Natural killer cell treated with Interleukin-12 subunit alpha and Interleukin-12 subunit beta and Interleukin-15 and Interleukin-18, amount 100 ng/mL, for 72 hours (primary cell): Measurements from ENCODE around the gene CDK5R2. TPM values are rescaled to one million over a fixed set of nuclear protein-coding genes. Genes with fewer than 3 reads are reported as not detected.

ENCODE experiments used
- total RNA-seq, 2 donors: library from RNA; stranded (reverse); gene quantifications; one replicate each; pipeline ENCODE4 v1.2.3, GENCODE V29; 2022

Gene CDK5R2
- total RNA-seq, 2 donors from 2014 or later, result not detected

Other genes with a start within 250 kb of the CDK5R2 start
- 10 to 100 TPM; 36.2 to 66.3 TPM for gene TTLL4, start 248.8 kb upstream of the CDK5R2 start, total RNA-seq
- under 1 TPM in 1 of 2 donors, not detected in 1; 0.24 TPM for gene CYP27A1, start 177.5 kb upstream of the CDK5R2 start, total RNA-seq
- gene PRKAG3, start 127.9 kb upstream of the CDK5R2 start, total RNA-seq, result not detected
- not detected for gene WNT6, start 99.9 kb upstream of the CDK5R2 start, total RNA-seq
- not detected for gene WNT10A, start 78.8 kb upstream of the CDK5R2 start, total RNA-seq
- gene FEV, start 25.5 kb downstream of the CDK5R2 start, total RNA-seq, result not detected
- gene CRYBA2, start 33.8 kb downstream of the CDK5R2 start, total RNA-seq, result not detected
- not detected for gene CFAP65, start 81.8 kb downstream of the CDK5R2 start, total RNA-seq
- gene IHH, start 101.3 kb downstream of the CDK5R2 start, total RNA-seq, result under 1 TPM in 1 of 2 donors, not detected in 1; 0.28 TPM
- gene NHEJ1, start 201.1 kb downstream of the CDK5R2 start, total RNA-seq, result 10 to 100 TPM; 17.9 to 18.8 TPM
- gene SLC23A3, start 210.4 kb downstream of the CDK5R2 start, total RNA-seq, result 1 to 10 TPM; 2.4 to 3.3 TPM
- gene CNPPD1, start 217.3 kb downstream of the CDK5R2 start, total RNA-seq, result 10 to 100 TPM; 60.8 to 68.5 TPM
- 10 to 100 TPM; 69.3 to 79.8 TPM for gene RETREG2, start 218.6 kb downstream of the CDK5R2 start, total RNA-seq
- 10 to 100 TPM; 40.4 to 51.8 TPM for gene ZFAND2B, start 247.1 kb downstream of the CDK5R2 start, total RNA-seq